Skin of body (tissue), 2 donors: ENCODE results near the gene MYLK. TPM values are rescaled to one million over a fixed set of nuclear protein-coding genes. Genes with fewer than 3 reads are reported as not detected.

ENCODE experiments used
- DNase-seq: peaks from one replicate; lab custom pipeline; 2025; lab: John Stamatoyannopoulos, UW
- total RNA-seq: library from RNA; depleted of rRNA; stranded (reverse); fragments of >200 nt; gene quantifications from one replicate; pipeline ENCODE4 v1.2.3, GENCODE V29; 2014

The MYLK gene
- total RNA-seq, 1 donor from 2014 or later: 57.6 TPM

GRCh38 chr3:123682781-123683504 is 201.2 kb downstream of the MYLK start:
- no peak for DNase-seq

DNA sequence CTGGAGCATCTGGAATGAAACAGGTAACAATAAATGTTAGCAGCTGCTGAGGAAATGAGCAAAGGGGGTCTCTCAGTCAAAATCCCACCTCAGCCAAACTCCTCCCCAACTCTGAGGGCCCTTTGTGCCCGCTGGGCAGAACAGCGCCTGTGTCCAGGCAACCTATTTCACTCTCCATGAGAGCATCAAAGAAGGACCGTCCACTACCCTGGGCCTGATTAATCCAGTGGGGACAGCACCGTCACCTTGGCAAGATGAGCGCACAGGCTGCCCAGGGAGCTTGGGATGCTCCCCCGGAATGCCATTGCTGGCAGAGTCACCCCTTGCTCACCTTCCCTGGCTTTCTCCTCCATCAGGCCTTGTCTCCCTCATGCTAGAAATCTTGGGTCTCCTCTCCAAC is 201.8 kb downstream of the MYLK start:
- DNase-seq: no peak

GRCh38 chr3:123679712-123680386 is 204.3 kb downstream of the MYLK start:
- DNase-seq: no peak

DNA sequence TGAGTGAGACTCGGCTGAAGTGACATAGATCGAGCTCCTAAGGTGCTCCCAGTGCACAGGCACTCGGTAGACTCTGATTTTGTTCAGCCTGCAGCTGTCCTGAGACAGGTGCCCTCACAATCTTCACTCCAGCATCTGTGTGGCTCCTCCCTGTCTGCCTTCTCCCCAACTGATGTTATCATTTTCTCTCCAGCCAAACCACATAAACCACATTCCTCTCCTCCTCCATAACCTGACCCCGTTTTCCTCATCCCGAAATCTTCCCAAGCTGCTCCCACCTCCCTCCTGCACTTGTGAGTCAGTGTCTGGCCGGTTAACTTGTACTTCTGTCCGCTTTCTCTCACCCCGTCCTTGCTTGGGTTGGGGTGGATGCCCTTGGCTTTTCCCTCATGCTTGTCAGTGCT is 206.0 kb downstream of the MYLK start:
- no peak for DNase-seq

- no peak for DNase-seq
Observed at GRCh38 chr3:123672429-123673146, 211.5 kb downstream of the MYLK start.

DNA sequence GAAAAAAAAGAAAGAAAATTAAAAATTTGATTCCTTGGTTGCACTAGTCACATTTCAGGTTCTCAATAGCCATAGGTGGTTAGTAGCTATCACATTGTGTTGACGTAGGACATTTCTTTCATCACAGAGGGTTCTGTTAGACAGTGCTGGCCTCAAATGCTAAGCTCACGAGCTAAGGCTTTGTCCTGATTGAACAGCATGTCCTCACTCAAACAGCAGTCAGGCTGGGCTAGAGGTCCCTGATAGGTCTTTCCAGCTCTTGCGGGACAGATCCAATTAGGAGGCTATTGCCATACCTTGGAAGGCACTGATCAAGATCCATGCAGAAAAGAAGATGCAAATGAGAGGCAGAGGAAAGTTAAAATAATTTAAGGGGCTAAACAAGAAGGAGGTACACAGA is 213.4 kb downstream of the MYLK start:
- no peak for DNase-seq

DNA sequence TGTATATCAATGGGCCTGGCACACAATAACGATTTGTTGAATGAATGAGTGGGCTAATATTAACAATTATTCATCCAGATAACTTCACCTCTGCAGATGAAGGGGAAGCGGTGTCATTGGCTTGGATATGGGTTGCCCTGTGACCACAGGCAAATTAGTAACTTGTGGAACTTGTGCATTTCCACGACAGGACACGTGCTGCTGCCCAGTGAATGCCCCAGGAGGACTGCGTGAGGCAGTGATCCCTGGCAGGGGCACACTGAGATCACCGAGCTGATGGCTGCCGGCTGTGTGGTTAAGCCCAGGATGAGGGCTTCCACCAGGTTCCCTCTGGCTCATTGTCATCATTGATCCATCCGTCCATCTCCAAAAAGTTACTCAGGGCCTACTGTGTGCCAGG is 215.2 kb downstream of the MYLK start:
- DNase-seq: no peak

DNA sequence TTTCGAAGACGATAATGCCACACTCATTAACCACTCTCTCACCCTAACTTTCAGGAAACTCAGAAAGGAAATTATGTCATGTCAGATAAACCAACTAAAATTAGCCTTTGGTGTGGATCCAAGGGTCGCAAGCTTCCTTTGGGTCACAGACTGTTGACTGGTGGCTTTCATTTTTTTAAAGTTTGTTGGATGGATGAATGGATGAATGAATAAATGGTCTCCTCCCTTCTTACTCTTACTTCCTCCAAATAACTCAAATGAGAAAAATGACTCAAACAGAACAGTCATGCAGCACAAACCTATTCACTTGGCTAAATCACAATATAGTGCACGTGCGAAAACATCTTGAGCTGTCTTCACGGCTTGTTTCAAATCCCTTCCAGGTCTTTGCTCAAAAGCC is 216.3 kb downstream of the MYLK start:
- no peak for DNase-seq

GRCh38 chr3:123664753-123665152 is 219.4 kb downstream of the MYLK start:
- DNase-seq: no peak

GRCh38 chr3:123663977-123664376 is 220.2 kb downstream of the MYLK start:
- DNase-seq: no peak

GRCh38 chr3:123661973-123662372 is 222.2 kb downstream of the MYLK start:
- no peak for DNase-seq

GRCh38 chr3:123660900-123661299 is 223.2 kb downstream of the MYLK start:
- DNase-seq: peak; percentile 52

DNA sequence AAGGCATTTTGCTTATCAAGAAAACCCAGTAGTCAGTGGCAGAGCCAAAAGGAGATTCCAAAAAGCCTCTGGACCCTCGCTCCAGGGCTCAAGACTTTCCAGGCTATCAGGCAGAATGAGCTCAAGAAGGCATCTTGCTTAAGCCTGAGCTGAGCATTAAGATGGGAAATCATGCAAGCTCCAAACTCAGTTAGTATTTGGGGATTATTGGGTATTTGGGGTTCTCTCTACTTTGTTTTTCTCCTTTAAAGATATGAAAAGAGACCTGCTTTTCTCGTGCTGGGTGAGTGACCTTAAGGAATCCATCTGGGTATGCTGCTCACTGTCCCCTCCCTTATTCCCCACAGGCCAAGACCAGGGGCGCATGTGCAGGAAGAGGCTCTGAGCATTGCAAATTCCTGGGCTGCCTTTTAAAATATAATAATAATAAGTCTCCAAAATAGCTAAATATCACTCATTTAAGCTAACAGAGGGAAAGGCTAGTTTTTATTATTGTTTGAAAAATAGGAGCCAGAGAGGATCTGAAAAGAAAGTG is 223.9 kb downstream of the MYLK start:
- DNase-seq: no peak

- no peak for DNase-seq
Observed at GRCh38 chr3:123658852-123659206, 225.3 kb downstream of the MYLK start.

DNA sequence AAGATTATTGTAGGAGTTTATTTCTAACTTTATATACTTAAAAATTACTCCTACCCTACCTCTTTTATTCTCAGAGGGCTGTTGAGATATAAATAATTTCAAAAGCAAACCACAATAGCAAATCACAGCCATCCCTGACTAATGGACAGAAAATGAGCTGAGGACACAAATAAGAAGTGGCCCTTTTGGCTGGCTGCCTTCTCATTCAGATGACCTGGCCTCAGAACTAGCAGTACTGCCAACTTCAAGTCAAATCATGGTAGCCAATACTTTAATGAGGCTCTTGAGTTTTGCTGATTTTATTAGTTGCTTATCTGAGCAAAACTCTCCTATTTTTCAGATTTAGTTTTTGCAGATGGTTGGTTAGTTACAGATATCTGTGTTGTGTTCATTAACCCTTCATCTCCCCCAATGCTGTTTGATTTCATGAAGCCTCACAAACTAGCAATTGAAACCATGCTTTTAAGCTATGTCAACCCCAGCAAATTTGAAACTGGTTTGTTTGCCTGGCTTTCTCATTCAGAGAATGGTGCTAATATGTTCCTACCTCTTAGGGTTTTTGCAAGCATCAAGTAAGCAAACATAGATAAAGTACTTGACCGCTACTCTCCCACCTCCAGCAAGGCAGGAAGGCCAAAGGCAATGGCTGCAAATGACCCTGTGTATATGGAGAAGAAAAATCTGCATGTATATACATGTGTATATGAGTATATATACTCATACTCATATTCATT is 225.8 kb downstream of the MYLK start:
- DNase-seq: no peak

- no peak for DNase-seq
Observed at GRCh38 chr3:123657568-123657967, 226.6 kb downstream of the MYLK start.

GRCh38 chr3:123657111-123657510 is 227.0 kb downstream of the MYLK start:
- no peak for DNase-seq

- DNase-seq: no peak
Observed at GRCh38 chr3:123656691-123657090, 227.4 kb downstream of the MYLK start.

- no peak for DNase-seq
Observed at GRCh38 chr3:123656274-123656673, 227.9 kb downstream of the MYLK start.

GRCh38 chr3:123655400-123655799 is 228.7 kb downstream of the MYLK start:
- DNase-seq: no peak

GRCh38 chr3:123653221-123653682 is 230.9 kb downstream of the MYLK start:
- DNase-seq: peak; percentile 59
